K562 (cell line): ENCODE results near the gene CRIP3. TPM values are rescaled to one million over a fixed set of nuclear protein-coding genes. Genes with fewer than 3 reads are reported as not detected.
A peak's percentile ranks its signal among the peaks of the same experiment; 100 is the strongest.

Experiments
- ATAC-seq: fragments of 200-7000 bp; cut with Tn5 transposase; 3 replicates; pipeline ENCODE4 v1.9.1; 2020; ENCODE audit warnings: moderate library complexity
- BruUV-seq: library from RNA; stranded (reverse); fragments of 400-500 nt; replicated peaks from 2 replicates; lab custom pipeline; 2021; lab: Mats Ljungman, UMichigan
- CTCF ChIA-PET: fragments of 300-600 bp; formaldehyde crosslinking; extraction: SDS; loops from one replicate; lab custom pipeline; 2021; ENCODE audit warnings: low intra/inter-chr PET ratio; lab: Yijun Ruan, JAX
- POLR2A ChIA-PET: fragments of 300-600, 350-650 bp; sonication (Branson Sonifier 250); formaldehyde crosslinking; extraction: SDS; loops from one replicate; lab custom pipeline; 2021; ENCODE audit warnings: antibody characterized with exemption, inconsistent platforms; lab: Yijun Ruan, JAX
- DNase-seq, 4 experiments: peaks; one replicate each; pipeline versions ENCODE4 v3.0.0 to v3.0.0-alpha.2; 2011 to 2018; ENCODE audit warnings: low spot score in 3 of 4, mixed read lengths in 3 of 4; ENCODE audit errors: extremely low read depth in 1 of 4
- FAIRE-seq: peaks from 2 replicates; lab custom pipeline; 2011; peaks lifted over from hg19 to GRCh38; lab: Jason Lieb, UNC
- H2AFZ ChIP-seq: 2 replicates; pipeline ENCODE4 v1.6.0; 2011; ENCODE audit warnings: low read depth, low read length, control low read depth, inconsistent platforms
- H3K27ac ChIP-seq: fragments of 200-600 bp; 3 replicates; pipeline ENCODE4 v1.8.0; 2011; ENCODE audit warnings: low read depth, mild to moderate bottlenecking, control low read depth, inconsistent platforms, low read length, moderate library complexity, mixed read lengths; ENCODE audit errors: extremely low read depth
- H3K27me3 ChIP-seq, 2 experiments: fragments of 300-600 bp in 1 of 2; 2 replicates in 1 of 2; 3 replicates in 1 of 2; pipeline versions ENCODE4 v1.6.0 to v1.8.0; 2011; ENCODE audit warnings: inconsistent platforms in 2 of 2, low read length in 2 of 2, mild to moderate bottlenecking in 1 of 2, mixed read lengths in 1 of 2, moderate library complexity in 1 of 2; ENCODE audit not compliant: control insufficient read depth in 2 of 2, insufficient read depth in 2 of 2
- H3K36me3 ChIP-seq: fragments of 300-600 bp; 3 replicates; pipeline ENCODE4 v1.8.0; 2011; ENCODE audit warnings: mild to moderate bottlenecking, low read length, inconsistent platforms; ENCODE audit not compliant: control insufficient read depth, insufficient read depth
- H3K4me1 ChIP-seq, 2 experiments: fragments of 200-600 bp in 1 of 2; replicated peaks in 1 of 2; 2 replicates in 1 of 2; 3 replicates in 1 of 2; pipeline versions ENCODE4 v1.5.1 to v1.8.0; 2011; ENCODE audit warnings: inconsistent platforms in 2 of 2, low read length in 2 of 2, mild to moderate bottlenecking in 1 of 2, mixed read lengths in 1 of 2, moderate library complexity in 1 of 2; ENCODE audit not compliant: control insufficient read depth in 2 of 2, insufficient read depth in 2 of 2
- H3K4me2 ChIP-seq: 2 replicates; pipeline ENCODE4 v1.6.1; 2011; ENCODE audit warnings: low read length, control low read depth, inconsistent platforms, mixed read lengths; ENCODE audit not compliant: insufficient read depth
- H3K4me3 ChIP-seq: fragments of 200-600 bp; sonication (generic), shearing (Covaris generic); 2 replicates; pipeline ENCODE4 v1.5.1; 2016; ENCODE audit warnings: control low read depth, inconsistent platforms
- H3K79me2 ChIP-seq: fragments of 200-600 bp; 3 replicates; pipeline ENCODE4 v1.8.0; 2011; ENCODE audit warnings: low read length, inconsistent platforms; ENCODE audit not compliant: control insufficient read depth, insufficient read depth
- H3K9ac ChIP-seq, 2 experiments: 2 replicates each; pipeline versions ENCODE4 v1.6.0 to v1.6.1; 2011; ENCODE audit warnings: low read depth in 2 of 2, low read length in 2 of 2, control low read depth in 1 of 2, inconsistent platforms in 1 of 2, mild to moderate bottlenecking in 1 of 2, mixed read lengths in 1 of 2; ENCODE audit not compliant: insufficient read depth in 1 of 2
- H3K9me1 ChIP-seq: one replicate; pipeline ENCODE4 v1.6.0; 2011; ENCODE audit warnings: inconsistent platforms, mild to moderate bottlenecking, low read length, moderate library complexity; ENCODE audit not compliant: control insufficient read depth, insufficient read depth
- H3K9me3 ChIP-seq: replicated peaks from 2 replicates; pipeline ENCODE4 v1.5.1; 2011; ENCODE audit warnings: low read depth, low read length, inconsistent platforms; ENCODE audit not compliant: control insufficient read depth, insufficient read depth
- H4K20me1 ChIP-seq: replicated peaks from 2 replicates; pipeline ENCODE4 v1.6.1; 2011; ENCODE audit warnings: low read length, inconsistent platforms, mixed read lengths; ENCODE audit not compliant: control insufficient read depth, insufficient read depth
- BCOR ChIP-seq: fragments of 450-650 bp; IDR thresholded peaks from 2 replicates; pipeline ENCODE4 v1.6.1; 2016
- ETS1 ChIP-seq: conservative IDR thresholded peaks from 2 replicates; pipeline ENCODE4 v1.6.1; 2011; ENCODE audit warnings: low read depth, mild to moderate bottlenecking, low read length; ENCODE audit not compliant: control insufficient read depth
- KDM1A ChIP-seq, 2 experiments: fragments of 450-650 bp; IDR thresholded peaks; 2 replicates each; pipeline ENCODE4 v1.6.1; 2016; ENCODE audit warnings: mild to moderate bottlenecking in 2 of 2
- RBM25 ChIP-seq: fragments of 200-400 bp; formaldehyde crosslinking; IDR thresholded peaks from 2 replicates; pipeline ENCODE4 v1.6.1; 2018; ENCODE audit warnings: low read length, low read depth, moderate library complexity; ENCODE audit not compliant: severe bottlenecking
- STAG1 ChIP-seq: sonication (generic); formaldehyde crosslinking; IDR thresholded peaks from 2 replicates; pipeline ENCODE4 v1.5.0; 2020; ENCODE audit warnings: missing genetic modification reagents, borderline replicate concordance
- WGBS: fragments of 100-300 bp; shearing (Covaris generic); methylation state at CpG from one replicate; pipeline ENCODE4 v1.1.6; 2016; ENCODE audit warnings: low coverage, mixed read lengths; ENCODE audit not compliant: insufficient coverage; ENCODE audit errors: missing lambda C conversion rate; 5-methylcytosine and 5-hydroxymethylcytosine counted together
- in situ Hi-C: fragments of 300-500 bp; cut with MboI; formaldehyde crosslinking; loops from 4 replicates; pipeline ENCODE4 v1.15.0; 2018; ENCODE audit warnings: inconsistent platforms, mixed read lengths
- intact Hi-C: fragments of 100-400 bp; cut with micrococcal nuclease; formaldehyde crosslinking; loops from 2 replicates; pipeline ENCODE4 v1.14.2; 2022
- polyA plus RNA-seq, 8 experiments: library from polyadenylated mRNA; depleted of rRNA in 4 of 8; stranded (reverse) in 5 of 8; unstranded in 3 of 8; fragments of >200 nt; fragmentation: Nextera tagmentation in 2 of 8; fragmentation: Illumina TruSeq in 1 of 8; extraction: Ambion mirVana in 2 of 8; extraction: Trizol in 1 of 8; gene quantifications; 2 replicates each; pipeline versions ENCODE4 v1.2.1 to v1.2.3, GENCODE V29; 2011 to 2014; ENCODE audit warnings: inconsistent platforms in 1 of 8, missing spikeins in 1 of 8
- small RNA-seq: library from RNA; depleted of rRNA; stranded (forward); fragments of <200 nt; gene quantifications from one replicate; pipeline ENCODE3, GENCODE V24; 2014
- total RNA-seq, 7 experiments: library from RNA; depleted of rRNA in 6 of 7; stranded (reverse); fragments of >200 nt in 6 of 7; fragmentation: Illumina TruSeq in 2 of 7; extraction: Trizol in 2 of 7; gene quantifications; 2 replicates each; pipeline versions ENCODE4 v1.2.1 to v1.2.3, GENCODE V29; 2011 to 2021; ENCODE audit warnings: low replicate concordance in 1 of 7

CRIP3 gene
- total and polyA plus RNA-seq, 9 of the 15 experiments (the other 6 are each of a cell fraction or from before 2014, with no cell fraction given): 0.36 to 2.1 (median 0.87) TPM

DNA sequence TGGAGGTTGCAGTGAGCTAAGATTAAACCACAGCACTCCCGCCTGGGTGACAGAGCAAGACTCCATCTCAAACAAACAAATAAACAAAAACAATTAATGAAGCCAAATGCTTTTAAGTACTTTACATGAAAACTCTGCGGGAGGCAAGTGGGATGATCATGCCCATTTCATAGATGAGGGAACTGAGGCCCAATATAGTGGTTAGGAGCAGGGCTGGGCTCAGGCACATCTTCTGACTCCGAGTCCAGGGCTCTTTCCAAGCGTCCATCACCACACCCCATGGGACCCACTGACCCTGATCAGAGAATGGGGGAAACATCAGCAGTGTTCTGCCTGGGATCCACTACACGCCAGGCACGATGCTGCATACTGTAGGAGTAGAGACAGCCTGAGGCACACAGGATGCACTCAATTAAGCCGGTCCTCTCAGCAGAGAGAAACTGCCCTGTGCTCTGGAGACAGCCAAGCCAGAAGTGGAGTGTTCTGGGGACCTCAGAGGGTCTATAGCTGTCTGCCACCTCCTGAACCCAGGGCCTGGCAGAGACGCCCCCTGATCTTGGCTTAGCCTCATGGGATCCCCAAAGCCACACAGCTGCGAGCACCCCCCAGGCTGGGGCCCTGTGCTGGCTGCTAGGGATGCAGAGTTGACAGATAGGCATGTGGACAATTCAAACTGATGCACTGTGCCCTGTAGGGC is 51.8 kb downstream of the CRIP3 start:
- H3K4me2 ChIP-seq: no peak overlapping the region
- in situ Hi-C loops (no loop called here), intact Hi-C loops (no loop called here)
- WGBS: 4% methylated on average over 9 of the region's 9 CpGs
- H3K79me2 ChIP-seq: no peaks in the 10 kb centered on the region
- 0 out of 4 replicates have a peak overlapping the region, but pooled peaks of 1 of the 2 experiments have one; percentile 15 for H3K9ac ChIP-seq
- ChIA-PET POLR2A (interaction anchor here (0.6 to 0.7 kb wide), 2 partner anchors 11 to 138 kb away, joined by 3 read pairs; no protein-coding TSS in a partner anchor), CTCF (no interaction called here)
- H4K20me1 ChIP-seq: peaks cover 21% of the 10 kb centered on the region
- DNase-seq: no peak
- no peaks in the 10 kb centered on the region for H3K9me3 ChIP-seq
- H3K9me1 ChIP-seq: no peaks in the 10 kb centered on the region
- H3K4me3 ChIP-seq: no peak overlapping the region
- BruUV-seq: no TSS peak
- TF ChIP-seq STAG1 (0 out of 2 replicates have a peak, but pooled peaks have one; percentile 2), RBM25 (peak; percentile 85), KDM1A (IDR thresholded peaks at IDR 0.05) (0 out of 4 replicates have a peak, but pooled peaks of 1 of the 2 experiments have one; percentile 42), BCOR (peak; percentile 68), ETS1 (no peak)
- H3K4me1 ChIP-seq: peaks cover 0 to 15% of the 10 kb centered on the region in 2 experiments; a peak in 2 of 5 replicates
- no peaks in the 10 kb centered on the region for H3K36me3 ChIP-seq
- H3K27me3 ChIP-seq: peaks cover 49 to 77% of the 10 kb centered on the region in 2 experiments
- H2AFZ ChIP-seq: no peak overlapping the region
- H3K27ac ChIP-seq: no peak overlapping the region
- no peak for FAIRE-seq
- no peak for ATAC-seq

Small RNAs within 50 kb of the gene (small RNA-seq; reads per million reads assigned to genes)
- not detected for gene RPL12P47

Other genes with a start within 250 kb of the CRIP3 start
Only the 7 nearest of the 15 such genes appear.
- gene SRF, start 137.6 kb downstream of the CRIP3 start, total RNA-seq (2014; rRNA removed): 24.6 and 31.5 TPM in 2 replicates
- gene SRF, start 137.6 kb downstream of the CRIP3 start, total RNA-seq (2014; rRNA removed; fragmentation: Illumina TruSeq; extraction: Trizol): 11.1 and 12.6 TPM in 2 replicates
- gene SRF, start 137.6 kb downstream of the CRIP3 start, total RNA-seq (2015; rRNA removed; fragmentation: Illumina TruSeq; extraction: Trizol): 19.4 and 20.1 TPM in 2 replicates
- 32.7 and 37.0 TPM in 2 replicates for gene SRF, start 137.6 kb downstream of the CRIP3 start, total RNA-seq (2021)
- 25.3 and 29.5 TPM in 2 replicates for gene SRF, start 137.6 kb downstream of the CRIP3 start, polyA plus RNA-seq (2011; rRNA removed)
- 29.8 and 35.8 TPM in 2 replicates for gene SRF, start 137.6 kb downstream of the CRIP3 start, polyA plus RNA-seq (2014; fragmentation: Illumina TruSeq; extraction: Trizol)
- gene SRF, start 137.6 kb downstream of the CRIP3 start, polyA plus RNA-seq (2014; fragmentation: Nextera tagmentation; extraction: Ambion mirVana): 1 to 10 TPM; 2.5 to 2.8 TPM
- gene SRF, start 137.6 kb downstream of the CRIP3 start, polyA plus RNA-seq (2014; rRNA removed): 28.4 and 32.2 TPM in 2 replicates
- 6.5 and 8.6 TPM in 2 replicates for gene CUL9, start 126.6 kb downstream of the CRIP3 start, total RNA-seq (2014; rRNA removed)
- gene CUL9, start 126.6 kb downstream of the CRIP3 start, total RNA-seq (2014; rRNA removed; fragmentation: Illumina TruSeq; extraction: Trizol): 4.1 and 5.8 TPM in 2 replicates
- 7.4 and 7.5 TPM in 2 replicates for gene CUL9, start 126.6 kb downstream of the CRIP3 start, total RNA-seq (2015; rRNA removed; fragmentation: Illumina TruSeq; extraction: Trizol)
- 10.0 and 13.4 TPM in 2 replicates for gene CUL9, start 126.6 kb downstream of the CRIP3 start, total RNA-seq (2021)
- gene CUL9, start 126.6 kb downstream of the CRIP3 start, polyA plus RNA-seq (2011; rRNA removed): 7.0 and 13.5 TPM in 2 replicates
- gene CUL9, start 126.6 kb downstream of the CRIP3 start, polyA plus RNA-seq (2014; fragmentation: Illumina TruSeq; extraction: Trizol): 6.2 and 6.6 TPM in 2 replicates
- under 1 TPM; 0.50 to 0.51 TPM for gene CUL9, start 126.6 kb downstream of the CRIP3 start, polyA plus RNA-seq (2014; fragmentation: Nextera tagmentation; extraction: Ambion mirVana)
- gene CUL9, start 126.6 kb downstream of the CRIP3 start, polyA plus RNA-seq (2014; rRNA removed): 9.7 and 20.7 TPM in 2 replicates
- gene DNPH1, start 79.3 kb downstream of the CRIP3 start, total RNA-seq (2014; rRNA removed): 237 and 302 TPM in 2 replicates
- 25.7 and 32.4 TPM in 2 replicates for gene DNPH1, start 79.3 kb downstream of the CRIP3 start, total RNA-seq (2014; rRNA removed; fragmentation: Illumina TruSeq; extraction: Trizol)
- gene DNPH1, start 79.3 kb downstream of the CRIP3 start, total RNA-seq (2015; rRNA removed; fragmentation: Illumina TruSeq; extraction: Trizol): 67.7 and 68.7 TPM in 2 replicates
- 127 and 140 TPM in 2 replicates for gene DNPH1, start 79.3 kb downstream of the CRIP3 start, total RNA-seq (2021)
- gene DNPH1, start 79.3 kb downstream of the CRIP3 start, polyA plus RNA-seq (2011; rRNA removed): 136 and 161 TPM in 2 replicates
- gene DNPH1, start 79.3 kb downstream of the CRIP3 start, polyA plus RNA-seq (2014; fragmentation: Illumina TruSeq; extraction: Trizol): 48.8 and 72.3 TPM in 2 replicates
- gene DNPH1, start 79.3 kb downstream of the CRIP3 start, polyA plus RNA-seq (2014; fragmentation: Nextera tagmentation; extraction: Ambion mirVana): 10 to 100 TPM in 1 of 2 experiments, 1 to 10 TPM in 1; 7.3 to 13.9 TPM
- gene DNPH1, start 79.3 kb downstream of the CRIP3 start, polyA plus RNA-seq (2014; rRNA removed): 300 and 346 TPM in 2 replicates
- gene TTBK1, start 65.3 kb downstream of the CRIP3 start, total RNA-seq (2014; rRNA removed): not detected in 2 replicates
- gene TTBK1, start 65.3 kb downstream of the CRIP3 start, total RNA-seq (2014; rRNA removed; fragmentation: Illumina TruSeq; extraction: Trizol): not detected in 2 replicates
- not detected in 2 replicates for gene TTBK1, start 65.3 kb downstream of the CRIP3 start, total RNA-seq (2015; rRNA removed; fragmentation: Illumina TruSeq; extraction: Trizol)
- gene TTBK1, start 65.3 kb downstream of the CRIP3 start, total RNA-seq (2021): not detected in 2 replicates
- not detected in 2 replicates for gene TTBK1, start 65.3 kb downstream of the CRIP3 start, polyA plus RNA-seq (2011; rRNA removed)
- not detected in 2 replicates for gene TTBK1, start 65.3 kb downstream of the CRIP3 start, polyA plus RNA-seq (2014; fragmentation: Illumina TruSeq; extraction: Trizol)
- not detected for gene TTBK1, start 65.3 kb downstream of the CRIP3 start, polyA plus RNA-seq (2014; fragmentation: Nextera tagmentation; extraction: Ambion mirVana)
- not detected in 2 replicates for gene TTBK1, start 65.3 kb downstream of the CRIP3 start, polyA plus RNA-seq (2014; rRNA removed)
- gene SLC22A7, start 10.6 kb downstream of the CRIP3 start, total RNA-seq (2014; rRNA removed): not detected in 2 replicates
- gene SLC22A7, start 10.6 kb downstream of the CRIP3 start, total RNA-seq (2014; rRNA removed; fragmentation: Illumina TruSeq; extraction: Trizol): not detected in 2 replicates
- not detected in 2 replicates for gene SLC22A7, start 10.6 kb downstream of the CRIP3 start, total RNA-seq (2015; rRNA removed; fragmentation: Illumina TruSeq; extraction: Trizol)
- not detected in 2 replicates for gene SLC22A7, start 10.6 kb downstream of the CRIP3 start, total RNA-seq (2021)
- not detected in 2 replicates for gene SLC22A7, start 10.6 kb downstream of the CRIP3 start, polyA plus RNA-seq (2011; rRNA removed)
- not detected in 2 replicates for gene SLC22A7, start 10.6 kb downstream of the CRIP3 start, polyA plus RNA-seq (2014; fragmentation: Illumina TruSeq; extraction: Trizol)
- gene SLC22A7, start 10.6 kb downstream of the CRIP3 start, polyA plus RNA-seq (2014; fragmentation: Nextera tagmentation; extraction: Ambion mirVana): not detected
- gene SLC22A7, start 10.6 kb downstream of the CRIP3 start, polyA plus RNA-seq (2014; rRNA removed): not detected in 2 replicates
- 7.9 and 10.2 TPM in 2 replicates for gene ZNF318, start 60.8 kb upstream of the CRIP3 start, total RNA-seq (2014; rRNA removed)
- 7.5 and 8.6 TPM in 2 replicates for gene ZNF318, start 60.8 kb upstream of the CRIP3 start, total RNA-seq (2014; rRNA removed; fragmentation: Illumina TruSeq; extraction: Trizol)
- gene ZNF318, start 60.8 kb upstream of the CRIP3 start, total RNA-seq (2015; rRNA removed; fragmentation: Illumina TruSeq; extraction: Trizol): 8.4 and 9.2 TPM in 2 replicates
- gene ZNF318, start 60.8 kb upstream of the CRIP3 start, total RNA-seq (2021): 16.9 and 17.8 TPM in 2 replicates
- 19.0 and 24.6 TPM in 2 replicates for gene ZNF318, start 60.8 kb upstream of the CRIP3 start, polyA plus RNA-seq (2011; rRNA removed)
- gene ZNF318, start 60.8 kb upstream of the CRIP3 start, polyA plus RNA-seq (2014; fragmentation: Illumina TruSeq; extraction: Trizol): 15.5 and 17.5 TPM in 2 replicates
- gene ZNF318, start 60.8 kb upstream of the CRIP3 start, polyA plus RNA-seq (2014; fragmentation: Nextera tagmentation; extraction: Ambion mirVana): 1 to 10 TPM; 3.2 to 3.6 TPM
- 8.7 and 9.7 TPM in 2 replicates for gene ZNF318, start 60.8 kb upstream of the CRIP3 start, polyA plus RNA-seq (2014; rRNA removed)
- 16.5 and 20.4 TPM in 2 replicates for gene ABCC10, start 118.7 kb upstream of the CRIP3 start, total RNA-seq (2014; rRNA removed)
- 6.8 and 10.5 TPM in 2 replicates for gene ABCC10, start 118.7 kb upstream of the CRIP3 start, total RNA-seq (2014; rRNA removed; fragmentation: Illumina TruSeq; extraction: Trizol)
- 13.4 TPM in 2 replicates for gene ABCC10, start 118.7 kb upstream of the CRIP3 start, total RNA-seq (2015; rRNA removed; fragmentation: Illumina TruSeq; extraction: Trizol)
- 28.4 and 29.1 TPM in 2 replicates for gene ABCC10, start 118.7 kb upstream of the CRIP3 start, total RNA-seq (2021)
- gene ABCC10, start 118.7 kb upstream of the CRIP3 start, polyA plus RNA-seq (2011; rRNA removed): 13.7 and 23.5 TPM in 2 replicates
- gene ABCC10, start 118.7 kb upstream of the CRIP3 start, polyA plus RNA-seq (2014; fragmentation: Illumina TruSeq; extraction: Trizol): 21.3 and 25.8 TPM in 2 replicates
- 1 to 10 TPM; 2.4 to 2.6 TPM for gene ABCC10, start 118.7 kb upstream of the CRIP3 start, polyA plus RNA-seq (2014; fragmentation: Nextera tagmentation; extraction: Ambion mirVana)
- gene ABCC10, start 118.7 kb upstream of the CRIP3 start, polyA plus RNA-seq (2014; rRNA removed): 21.7 and 21.8 TPM in 2 replicates